DMS114 treated with DMSO at 0.1 percent for 48 hours (cell line): ENCODE data around the gene PLBD2.

Experiments
- DNase-seq: peaks from one replicate; lab custom pipeline; 2025; ENCODE audit not compliant: unreplicated experiment; lab: John Stamatoyannopoulos, UW

The PLBD2 gene

DNA sequence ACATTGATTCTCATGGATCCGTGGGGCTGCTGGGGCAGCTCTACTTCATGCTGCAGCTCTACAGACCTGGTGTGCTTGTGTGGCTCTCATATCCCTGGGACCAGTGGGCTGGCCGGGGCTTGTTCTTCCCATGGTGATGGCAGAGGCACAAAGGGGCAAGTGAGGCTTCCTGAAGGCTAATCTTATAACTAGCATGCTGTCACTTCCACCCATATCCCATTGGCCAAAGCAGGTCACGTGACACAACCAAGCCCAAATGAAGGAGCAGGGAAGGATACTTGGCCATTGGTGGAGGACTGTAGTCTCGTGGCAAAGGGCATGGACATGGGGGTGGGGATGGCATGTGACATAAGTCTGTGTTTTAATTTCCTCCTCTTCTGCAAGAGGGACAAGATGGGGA, 9.9 kb downstream of the PLBD2 start:
- DNase-seq: no peak

DNA sequence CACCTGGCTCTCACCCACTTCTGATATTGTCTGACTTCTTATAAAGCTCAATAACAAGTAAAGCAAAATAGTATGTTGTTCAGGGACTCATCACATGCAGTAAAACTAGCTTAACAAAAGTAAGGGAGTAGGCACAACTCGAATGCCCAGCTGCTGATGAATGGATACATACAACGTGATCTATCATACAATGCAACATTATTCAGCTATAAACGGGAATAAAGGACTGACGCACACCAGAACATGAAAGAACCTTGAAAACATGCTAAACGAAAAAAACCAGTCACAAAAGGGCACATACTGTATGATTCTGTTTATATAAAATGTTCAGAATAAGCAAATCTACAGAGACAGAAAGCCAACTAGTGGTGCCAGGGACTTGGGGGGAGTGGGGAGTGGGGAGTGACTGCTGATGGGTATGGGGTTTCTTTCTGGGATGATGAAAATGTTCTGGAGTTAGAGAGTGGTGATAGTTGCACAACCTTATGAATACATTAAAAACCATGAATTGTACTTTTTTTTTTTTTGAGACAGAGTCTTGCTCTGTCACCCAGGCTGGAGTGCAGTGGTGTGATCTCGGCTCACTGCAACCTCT, 11.1 kb downstream of the PLBD2 start:
- no peak for DNase-seq

DNA sequence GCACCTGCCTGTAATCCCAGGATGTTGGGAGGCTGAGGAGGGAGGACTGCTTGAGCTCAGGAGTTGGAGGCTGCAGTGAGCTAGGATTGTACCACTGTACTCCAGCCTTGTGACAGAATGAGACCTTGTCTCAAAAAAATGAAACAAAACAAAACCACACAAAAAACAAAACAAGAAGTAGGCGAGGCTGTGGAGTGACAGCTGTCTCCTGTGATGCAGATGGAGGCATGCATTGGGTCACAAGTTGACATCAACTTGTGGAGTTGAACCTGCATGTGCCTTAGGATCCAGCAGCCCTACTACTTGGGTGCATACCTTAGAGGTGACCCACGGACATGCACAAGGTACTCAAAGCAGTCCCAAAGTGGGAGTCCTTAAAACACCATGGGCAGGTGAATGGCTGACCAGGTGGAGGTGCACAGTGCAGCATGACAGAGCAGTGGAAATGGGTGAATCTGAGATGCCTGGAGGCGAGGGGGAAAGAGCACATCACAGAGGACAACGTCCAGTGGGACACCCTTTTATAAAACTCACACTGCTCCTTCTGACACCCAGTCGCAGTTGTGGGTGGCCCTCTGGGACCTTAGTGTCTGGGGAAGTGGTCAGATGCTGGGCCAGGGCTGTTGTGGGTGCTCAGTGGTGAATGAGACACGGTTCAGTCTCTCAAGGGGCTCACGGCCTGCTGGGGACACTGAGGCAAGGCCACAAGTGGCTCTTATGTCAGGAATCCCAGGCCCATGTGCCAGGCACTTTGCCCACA, 12.7 kb downstream of the PLBD2 start:
- no peak for DNase-seq

DNA sequence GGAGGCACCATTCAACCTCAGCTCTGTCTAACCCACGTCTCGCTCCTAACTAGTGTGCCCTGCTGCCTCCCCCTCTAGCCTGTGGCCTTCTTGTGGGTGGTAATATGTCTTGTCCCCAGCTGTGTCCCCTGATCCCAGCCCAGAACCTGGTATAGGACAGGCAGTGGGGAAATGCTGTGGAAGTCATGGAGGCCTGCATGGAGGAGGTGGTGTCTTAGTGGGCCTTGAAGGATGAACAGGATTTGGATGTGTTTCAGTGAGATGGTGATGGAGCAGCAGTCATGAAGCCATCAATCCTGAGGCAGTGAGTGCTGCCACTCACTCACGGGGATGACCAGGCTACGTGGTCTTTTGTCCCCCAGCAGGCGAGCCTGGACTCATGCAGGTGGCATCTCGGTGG, 13.4 kb downstream of the PLBD2 start:
- no peak for DNase-seq

DNA sequence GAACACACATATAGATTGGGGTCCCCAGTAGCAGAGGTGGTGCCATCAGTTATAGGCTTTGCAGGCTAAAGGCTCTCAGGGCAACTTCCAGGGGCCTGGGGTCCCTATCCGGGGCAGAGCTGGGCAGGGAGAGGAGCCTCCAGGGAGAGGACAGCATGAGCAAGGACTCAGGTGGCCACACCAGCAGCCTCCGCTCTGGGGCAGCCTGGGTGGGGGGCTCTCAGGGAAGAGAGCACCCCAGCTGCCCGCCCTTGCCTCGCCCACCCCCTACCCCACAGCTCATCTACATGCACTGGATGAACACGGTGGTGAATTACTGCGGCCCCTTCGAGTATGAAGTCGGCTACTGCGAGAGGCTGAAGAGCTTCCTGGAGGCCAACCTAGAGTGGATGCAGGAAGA, 14.0 kb downstream of the PLBD2 start:
- no peak for DNase-seq

DNA sequence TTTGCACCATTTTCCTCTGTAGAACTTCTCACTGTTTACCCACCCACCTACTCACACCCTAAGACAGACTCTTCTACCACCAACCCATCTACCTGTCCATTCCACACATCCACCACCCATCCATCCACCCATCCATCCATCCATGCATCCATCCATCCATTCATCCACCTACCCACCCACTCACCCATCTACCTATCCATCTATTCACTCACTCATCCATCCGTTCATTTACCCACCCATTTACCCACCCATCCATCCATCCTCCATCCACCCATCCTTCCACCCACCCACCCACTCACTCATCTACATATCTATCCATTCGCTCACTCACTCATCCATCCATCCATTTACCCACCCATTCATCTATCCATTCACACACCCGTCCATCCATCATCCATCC, 15.1 kb downstream of the PLBD2 start:
- no peak for DNase-seq

DNA sequence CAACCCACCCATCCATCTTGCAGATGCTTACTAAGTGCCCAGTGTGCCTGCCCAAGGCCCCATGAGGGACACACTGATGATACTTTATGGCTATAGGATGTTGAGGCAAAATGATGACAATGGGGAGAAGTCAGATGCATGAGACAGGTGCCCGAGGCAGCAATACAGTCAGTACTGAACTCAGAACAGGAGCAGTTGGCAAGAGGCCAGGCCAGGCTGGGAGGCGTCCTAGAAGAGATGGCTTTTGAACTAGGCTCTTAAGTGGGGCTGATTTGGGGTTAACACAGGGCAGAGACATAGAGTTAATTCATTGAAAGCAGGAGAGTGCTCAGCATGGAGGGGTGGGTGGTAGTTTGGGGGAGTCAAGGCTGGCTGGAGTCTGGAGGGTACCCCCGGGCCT, 15.6 kb downstream of the PLBD2 start:
- no peak for DNase-seq

DNA sequence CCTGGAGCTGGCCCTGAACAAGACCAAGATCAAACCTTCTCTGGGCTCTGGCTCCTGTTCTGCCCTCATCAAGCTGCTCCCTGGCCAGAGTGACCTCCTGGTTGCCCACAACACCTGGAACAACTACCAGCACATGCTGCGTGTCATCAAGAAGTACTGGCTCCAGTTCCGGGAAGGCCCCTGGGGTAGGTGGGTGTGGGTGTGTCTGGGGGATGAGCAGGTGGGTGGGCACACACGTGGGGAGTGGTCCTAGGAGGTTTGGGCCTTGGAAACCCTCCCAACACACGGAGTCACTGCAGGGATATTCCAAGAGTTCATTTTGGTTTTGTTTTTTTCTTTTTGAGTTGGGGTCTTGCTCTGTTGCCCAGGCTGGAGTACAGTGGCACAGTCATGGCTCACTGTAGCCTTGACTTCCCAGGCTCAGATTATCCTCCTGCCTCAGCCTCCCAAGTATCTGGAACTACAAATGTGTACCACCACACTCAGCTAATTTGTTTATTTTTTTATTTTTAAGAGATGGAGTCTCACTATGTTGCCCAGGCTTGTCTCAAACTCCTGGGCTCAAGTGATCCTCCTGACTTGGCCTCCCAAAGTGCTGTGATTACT, 16.5 kb downstream of the PLBD2 start:
- DNase-seq: no peak

DNA sequence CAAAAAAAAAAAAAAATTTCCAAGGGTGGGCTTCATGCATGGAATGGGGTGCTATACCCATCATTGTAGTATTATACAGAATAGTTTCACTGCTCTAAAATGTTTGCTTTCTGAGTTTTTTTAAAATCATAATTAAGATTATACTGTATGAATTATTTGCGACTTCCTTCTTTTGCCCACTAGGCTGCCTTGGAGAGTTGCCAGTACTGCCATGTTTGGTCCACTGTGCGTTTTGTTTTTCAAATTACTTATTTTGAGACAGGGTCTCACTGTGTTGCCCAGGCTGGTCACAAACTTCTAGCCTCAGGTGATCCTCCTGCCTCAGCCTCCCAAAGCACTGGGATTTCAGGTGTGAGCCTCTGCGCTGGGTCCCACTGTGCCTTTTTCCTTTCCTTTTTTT, 19.9 kb downstream of the PLBD2 start:
- DNase-seq: no peak

DNA sequence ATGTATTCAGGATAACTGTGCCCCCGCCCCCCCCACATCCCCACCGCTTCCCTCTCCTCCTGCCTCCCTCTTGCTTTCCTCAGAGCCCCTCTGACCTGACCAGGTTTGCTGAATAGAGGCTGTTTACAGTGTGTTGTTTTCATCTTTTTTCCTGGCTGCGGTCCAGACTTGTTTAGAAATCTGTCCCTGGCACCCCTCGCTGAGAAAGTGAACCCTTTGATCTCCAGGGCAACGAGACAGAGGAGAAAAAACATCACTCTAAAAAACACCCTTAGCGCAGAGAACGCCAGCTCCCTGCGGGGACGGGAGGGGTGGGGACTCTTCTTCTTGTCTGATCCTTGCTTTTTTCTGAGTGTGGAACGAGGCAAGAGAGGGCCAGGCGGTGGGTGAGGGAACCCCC, 22.8 kb downstream of the PLBD2 start:
- DNase-seq: no peak

DNA sequence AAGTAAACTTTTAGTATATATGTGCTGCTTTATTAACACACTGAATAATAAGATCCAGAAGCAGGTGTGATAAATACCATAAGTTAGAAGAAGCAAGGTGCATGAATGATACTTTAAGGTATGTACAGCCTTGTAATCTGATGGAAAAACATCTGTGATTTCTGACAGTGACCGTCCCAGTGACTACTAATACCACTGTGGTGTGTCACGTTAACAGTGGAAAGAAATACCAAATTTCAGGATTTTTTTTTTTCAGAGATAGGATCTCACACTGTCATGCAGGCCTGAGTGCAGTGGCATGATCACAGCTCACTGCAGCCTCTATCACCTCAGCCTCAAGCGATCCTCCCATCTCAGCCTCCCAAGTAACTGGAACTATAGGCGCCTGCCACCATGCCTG, 23.8 kb downstream of the PLBD2 start:
- no peak for DNase-seq

DNA sequence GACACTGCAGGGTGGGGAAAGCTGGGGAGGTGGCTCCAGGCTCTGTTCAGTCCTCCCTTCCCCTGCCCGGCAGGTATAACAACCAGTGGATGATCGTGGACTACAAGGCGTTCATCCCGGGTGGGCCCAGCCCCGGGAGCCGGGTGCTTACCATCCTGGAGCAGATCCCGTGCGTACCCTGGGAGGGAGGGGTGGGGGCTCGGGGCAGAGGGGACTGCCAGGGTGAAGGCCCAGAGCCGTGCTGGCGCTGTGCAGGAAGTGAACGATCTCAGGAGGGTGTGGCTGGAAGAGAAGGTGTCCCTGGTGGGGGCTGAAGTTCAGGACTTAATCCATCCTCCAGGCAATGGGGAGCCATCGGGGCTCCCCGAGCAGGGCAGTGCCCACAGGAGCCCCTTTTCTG, 26.4 kb downstream of the PLBD2 start:
- no peak for DNase-seq

DNA sequence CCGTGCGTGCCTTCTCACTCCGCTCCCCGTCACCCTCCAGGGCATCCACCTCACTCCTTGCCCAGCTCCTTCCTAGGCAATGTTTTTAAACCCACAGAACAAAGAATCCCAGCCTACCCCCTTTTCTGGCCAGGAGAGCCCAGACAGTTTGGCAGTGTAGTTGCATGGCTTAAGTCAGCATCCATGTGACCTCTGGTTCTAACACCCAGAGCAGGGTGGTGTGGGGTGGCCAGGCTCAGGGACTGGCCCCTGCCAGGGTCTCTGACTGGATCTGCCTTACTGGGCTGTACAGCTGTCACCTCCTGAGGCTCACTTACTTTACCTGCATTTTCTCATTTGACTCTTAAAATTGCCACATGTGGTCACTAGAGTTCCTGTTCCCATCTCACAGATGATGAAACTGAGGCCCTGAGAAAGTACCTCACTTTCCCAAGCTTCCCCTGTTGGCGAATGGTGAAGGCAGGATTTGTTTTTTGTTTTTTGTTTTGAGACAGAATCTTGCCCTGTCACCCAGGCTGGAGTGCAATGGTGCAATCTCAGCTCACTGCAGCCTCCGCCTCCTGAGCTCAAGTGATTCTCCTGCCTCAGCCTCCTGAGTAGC, 27.0 kb downstream of the PLBD2 start:
- no peak for DNase-seq

DNA sequence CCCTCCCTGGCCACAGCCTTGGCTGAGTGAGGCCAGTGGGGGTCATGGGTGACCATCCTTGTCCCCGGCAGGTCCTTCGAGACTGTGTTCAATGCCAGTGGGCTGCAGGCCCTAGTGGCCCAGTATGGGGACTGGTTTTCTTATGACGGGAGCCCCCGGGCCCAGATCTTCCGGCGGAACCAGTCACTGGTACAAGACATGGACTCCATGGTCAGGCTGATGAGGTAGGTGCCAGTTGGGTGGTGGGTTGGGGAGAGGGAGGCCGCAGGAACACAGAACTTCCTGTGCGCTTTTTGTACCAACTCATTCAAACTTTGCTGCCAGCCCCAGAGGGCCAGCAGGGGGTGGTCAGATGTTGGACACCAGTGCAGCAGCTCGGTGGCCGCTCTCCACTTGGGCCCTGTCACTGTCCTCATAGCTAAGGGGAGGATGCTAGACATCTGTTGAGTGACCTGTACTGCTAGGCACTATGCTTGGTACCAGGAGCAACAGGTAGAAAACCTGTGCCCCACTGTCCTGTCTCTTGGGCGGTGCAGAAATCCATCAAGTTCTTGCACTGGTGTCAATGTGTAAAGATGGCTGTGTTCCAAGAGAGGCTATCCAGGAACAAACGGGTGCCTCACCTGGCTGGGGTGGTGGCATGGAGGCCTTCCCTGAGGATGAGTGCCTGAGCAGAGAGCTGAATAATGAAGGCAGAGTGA, 28.6 kb downstream of the PLBD2 start:
- no peak for DNase-seq

DNA sequence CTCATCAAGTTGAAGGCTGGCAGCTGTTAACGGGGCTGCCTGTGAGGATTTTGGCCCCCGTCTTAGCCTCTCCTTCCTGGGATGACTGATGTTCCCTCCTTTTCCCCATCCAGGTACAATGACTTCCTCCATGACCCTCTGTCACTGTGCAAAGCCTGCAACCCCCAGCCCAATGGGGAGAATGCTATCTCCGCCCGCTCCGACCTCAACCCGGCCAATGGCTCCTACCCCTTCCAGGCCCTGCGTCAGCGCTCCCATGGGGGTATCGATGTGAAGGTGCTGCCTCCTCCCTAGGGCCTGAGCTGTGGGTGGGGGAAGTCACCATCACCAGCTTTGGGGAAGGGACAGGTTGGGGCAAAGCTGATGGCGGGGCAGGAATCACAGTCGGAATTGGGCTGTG, 29.2 kb downstream of the PLBD2 start:
- DNase-seq: no peak

DNA sequence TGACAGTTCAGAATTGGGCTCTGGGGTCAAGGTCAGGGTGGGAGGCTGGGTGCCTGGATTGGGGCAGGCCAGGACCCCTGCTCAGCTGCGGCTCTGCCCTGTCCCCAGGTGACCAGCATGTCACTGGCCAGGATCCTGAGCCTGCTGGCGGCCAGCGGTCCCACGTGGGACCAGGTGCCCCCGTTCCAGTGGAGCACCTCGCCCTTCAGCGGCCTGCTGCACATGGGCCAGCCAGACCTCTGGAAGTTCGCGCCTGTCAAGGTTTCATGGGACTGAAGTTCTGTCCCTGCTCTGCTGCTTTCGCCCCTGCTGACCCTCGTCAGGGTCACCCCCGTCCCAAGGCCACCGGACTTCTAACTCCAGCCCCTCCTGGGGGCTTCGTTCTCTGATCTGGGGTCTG, 30.0 kb downstream of the PLBD2 start:
- no peak for DNase-seq

DNA sequence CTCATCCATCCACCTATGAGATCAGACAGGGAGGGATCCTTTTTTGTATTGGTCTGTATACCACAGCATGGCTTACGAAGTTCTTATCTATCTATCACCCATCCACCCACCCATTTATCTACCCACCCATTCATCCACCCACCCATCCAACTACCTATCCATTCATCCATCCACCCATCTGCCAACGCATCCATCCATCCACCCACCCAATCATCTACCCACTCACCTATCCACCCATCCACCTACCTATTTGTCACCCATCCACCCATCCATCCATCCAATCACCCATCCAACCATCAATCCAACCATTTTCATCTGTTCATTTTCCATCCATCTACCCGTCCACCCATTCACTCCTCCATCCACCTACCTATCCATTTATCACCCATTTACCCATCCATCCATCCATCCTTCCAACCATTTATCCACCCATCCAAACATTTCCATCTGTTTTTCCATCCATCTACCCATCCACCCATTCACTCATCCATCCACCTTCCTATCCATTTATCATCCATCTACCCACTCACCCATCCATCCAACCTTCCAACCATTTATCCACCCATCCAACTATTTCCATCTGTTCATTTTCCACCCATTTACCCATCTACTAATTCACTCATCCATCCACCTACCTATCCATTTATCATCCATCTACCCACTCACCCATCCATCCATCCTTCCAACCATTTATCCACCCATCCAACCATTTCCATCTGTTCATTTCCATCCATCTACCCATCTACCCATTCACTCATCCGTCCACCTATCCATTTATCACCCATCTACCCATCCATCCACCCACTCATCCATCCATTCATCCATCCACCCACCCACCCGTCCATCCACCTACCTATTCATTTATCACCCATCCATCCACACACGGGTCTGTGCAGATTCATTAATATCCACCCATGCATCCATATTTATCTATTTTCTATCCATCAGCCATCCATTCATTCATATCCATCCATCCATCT, 32.0 kb downstream of the PLBD2 start:
- no peak for DNase-seq

DNA sequence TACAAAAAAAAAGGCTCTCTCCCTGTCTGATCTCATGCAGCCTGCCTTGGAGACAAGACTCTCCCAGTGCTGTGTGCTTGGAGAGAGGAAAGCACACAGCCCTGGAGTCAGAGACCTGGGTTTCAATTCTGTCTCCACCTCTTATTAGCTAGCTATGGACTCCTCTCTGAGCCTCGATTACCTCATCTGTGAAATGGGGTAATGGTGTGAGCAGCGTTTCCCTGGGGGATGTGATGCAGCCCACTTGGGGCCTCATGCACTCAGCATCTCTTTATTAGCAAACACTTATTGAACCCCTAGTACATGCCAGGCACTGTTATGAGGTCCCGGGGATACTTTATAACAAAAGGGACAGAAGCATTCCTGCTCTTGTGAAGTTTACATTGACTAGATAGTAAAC, 32.8 kb downstream of the PLBD2 start:
- no peak for DNase-seq

DNA sequence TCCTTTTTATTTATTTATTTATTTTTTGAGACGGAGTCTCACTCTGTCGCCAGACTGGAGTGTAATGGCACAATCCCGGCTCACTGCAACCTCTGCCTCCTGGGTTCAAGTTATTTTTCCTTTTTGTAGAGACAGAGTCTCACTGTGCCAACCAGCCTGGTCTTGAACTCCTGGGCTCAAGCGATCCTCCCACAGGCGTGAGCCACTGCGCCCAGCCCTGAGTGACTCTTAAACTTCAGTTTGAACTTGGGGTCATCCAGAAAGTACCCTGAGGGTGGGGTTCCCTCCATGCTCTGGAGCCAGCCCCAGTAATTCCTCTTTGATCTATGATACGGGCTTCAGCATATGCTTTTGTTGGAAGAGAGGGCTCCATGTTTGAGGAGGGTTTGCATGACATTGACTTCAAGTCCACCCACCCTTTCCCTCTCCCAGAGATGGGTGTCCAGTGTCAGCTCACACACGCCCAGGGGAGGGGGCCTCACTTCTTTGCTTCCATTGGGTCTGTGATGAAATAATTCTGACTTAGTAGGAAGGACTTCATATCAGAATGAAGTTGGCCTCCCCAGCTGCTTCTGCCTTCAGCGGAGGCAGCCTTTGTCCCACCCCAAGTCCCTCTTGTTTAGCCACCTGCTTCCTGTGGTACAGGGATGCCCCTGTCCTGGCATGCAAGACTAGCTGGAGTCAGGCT, 33.4 kb downstream of the PLBD2 start:
- no peak for DNase-seq

DNA sequence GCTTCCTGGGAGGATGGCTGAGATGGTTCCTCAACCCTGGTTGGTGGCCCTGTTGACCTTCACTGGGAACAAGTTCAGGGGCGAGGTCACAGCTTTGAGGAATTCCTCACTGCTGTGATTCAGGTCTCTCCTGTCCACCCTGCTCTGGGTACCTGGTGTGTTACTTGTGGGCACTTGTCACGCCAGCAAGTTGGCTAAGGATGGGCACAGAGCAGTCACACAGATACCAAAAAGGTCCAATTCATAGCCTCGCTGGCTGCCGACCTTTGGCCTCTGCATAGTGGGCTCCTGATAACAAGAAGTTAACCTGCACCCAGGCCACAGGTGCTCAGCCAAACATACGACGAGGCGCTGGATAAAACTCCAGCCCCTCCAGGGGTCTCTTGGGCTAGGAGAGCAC, 34.1 kb downstream of the PLBD2 start:
- no peak for DNase-seq
